ENCODE data around the gene UBE2C.

Gene UBE2C

GRCh38 chr20:45861221-45862075 lies 49.0 kb downstream of the UBE2C start:
- peak in 1 of 2 experiments; percentile 19 for DNase-seq

DNA sequence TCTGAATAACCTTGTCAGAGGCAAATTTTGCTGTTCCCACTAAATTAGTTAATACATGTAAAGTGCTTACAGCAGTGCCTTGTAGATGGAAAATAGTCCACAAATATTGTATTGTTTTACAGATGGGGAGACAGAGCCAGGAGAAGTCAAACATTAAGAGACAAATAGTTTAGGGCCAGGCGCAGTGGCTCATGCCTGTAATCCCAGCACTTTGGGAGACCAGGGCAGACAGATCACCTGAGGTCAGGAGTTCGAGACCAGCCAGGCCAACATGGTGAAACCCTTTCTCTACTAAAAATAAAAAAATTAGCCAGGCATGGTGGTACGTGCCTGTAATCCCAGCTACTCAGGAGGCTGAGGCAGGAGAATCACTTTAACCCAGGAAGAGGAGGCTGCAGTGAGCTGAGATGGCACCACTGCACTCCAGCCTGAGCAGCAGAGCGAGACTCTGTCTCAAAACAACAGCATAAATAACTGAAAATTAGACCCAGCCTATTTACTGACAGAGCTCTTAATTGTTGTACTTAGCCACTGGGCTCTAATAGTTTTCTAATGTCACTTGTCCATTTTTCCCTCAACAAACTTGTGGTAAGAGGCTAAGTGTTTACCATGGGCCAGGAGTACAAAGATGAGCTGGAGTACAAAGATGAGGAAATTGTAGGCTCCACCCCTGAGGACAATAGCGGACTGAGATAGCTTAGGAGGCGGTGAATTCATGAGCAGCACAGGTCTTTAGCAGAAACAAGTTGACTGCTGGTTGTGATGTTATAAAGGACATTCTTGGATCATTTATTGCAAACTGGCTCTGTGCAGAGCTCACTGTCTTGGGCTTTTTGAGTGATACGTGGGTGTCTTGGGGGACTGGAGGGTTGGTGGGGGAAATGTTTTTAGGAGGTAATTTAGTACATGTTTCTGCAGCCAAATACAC lies 51.4 kb downstream of the UBE2C start:
- no peak for DNase-seq

DNA sequence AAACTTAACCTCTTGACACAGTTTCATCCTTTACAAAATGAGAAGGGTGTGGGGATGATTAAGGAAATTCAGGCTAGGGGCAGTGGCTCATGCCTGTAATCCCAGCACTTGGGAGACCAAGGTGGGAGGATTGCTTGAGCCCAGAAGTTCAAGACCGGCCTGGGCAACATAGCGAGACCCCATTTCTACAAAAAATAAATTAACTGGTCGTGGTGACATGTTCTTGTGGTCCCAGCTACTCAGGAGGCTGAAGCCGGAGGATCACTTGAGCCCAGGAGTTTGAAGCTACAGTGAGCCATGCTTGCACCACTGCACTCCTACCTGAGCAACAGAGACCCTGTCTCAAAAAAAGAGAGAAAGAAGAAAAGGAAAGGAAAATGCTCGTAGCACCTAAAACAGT lies 54.0 kb downstream of the UBE2C start:
- no peak for DNase-seq

Data from NCI-H526 (cell line).